Effector memory CD8-positive, alpha-beta T cell (primary cell): Measurements from ENCODE around the gene ELOVL3.

ENCODE experiments used
- ATAC-seq: fragments of 150-1000 bp; cut with Tn5 transposase; replicated peaks from 2 replicates; pipeline ENCODE4 v1.10.0; 2021; ENCODE audit warnings: mild to moderate bottlenecking, moderate library complexity
- DNase-seq, 3 experiments: peaks; one replicate each; pipeline ENCODE4 v3.0.0; 2021
- H3K27ac Mint-ChIP-seq, 2 donors: one replicate each; pipeline ENCODE4 v1.8.0; 2022; ENCODE audit warnings: mild to moderate bottlenecking in 2 of 2, mixed read lengths in 2 of 2, moderate library complexity in 2 of 2
- H3K27me3 Mint-ChIP-seq, 2 donors: one replicate each; pipeline ENCODE4 v1.8.0; 2022; ENCODE audit warnings: mixed read lengths in 2 of 2
- H3K36me3 Mint-ChIP-seq: one replicate; pipeline ENCODE4 v1.8.0; 2022; ENCODE audit warnings: mild to moderate bottlenecking, moderate library complexity, mixed read lengths; ENCODE audit not compliant: insufficient read depth
- H3K4me1 Mint-ChIP-seq, 2 donors: one replicate each; pipeline ENCODE4 v1.8.0; 2022; ENCODE audit warnings: low read depth in 2 of 2, mixed read lengths in 2 of 2
- H3K4me3 Mint-ChIP-seq, 2 donors: one replicate each; pipeline ENCODE4 v1.8.0; 2022; ENCODE audit warnings: mild to moderate bottlenecking in 2 of 2, mixed read lengths in 2 of 2, moderate library complexity in 2 of 2
- H3K9me3 Mint-ChIP-seq, 2 donors: one replicate each; pipeline ENCODE4 v1.8.0; 2022; ENCODE audit warnings: mixed read lengths in 2 of 2

Gene ELOVL3

GRCh38 chr10:102274062-102274461, 48.0 kb downstream of the ELOVL3 start:
- ATAC-seq (no peak), DNase-seq (no peak)
- Mint-ChIP-seq H3K27me3 (no peaks in the 10 kb centered on the region), H3K9me3 (no peaks in the 10 kb centered on the region), H3K4me3 (no peak overlapping the region), H3K4me1 (peaks cover 11 to 24% of the 10 kb centered on the region in 2 donors), H3K27ac (no peak overlapping the region), H3K36me3 (peaks cover 22% of the 10 kb centered on the region)

GRCh38 chr10:102275343-102275742, 49.2 kb downstream of the ELOVL3 start:
- Mint-ChIP-seq H3K4me1 (peaks cover 12 to 28% of the 10 kb centered on the region in 2 donors), H3K27ac (no peak overlapping the region), H3K9me3 (no peaks in the 10 kb centered on the region), H3K4me3 (no peak overlapping the region), H3K27me3 (no peaks in the 10 kb centered on the region), H3K36me3 (peaks cover 28% of the 10 kb centered on the region)
- no peak for DNase-seq
- ATAC-seq, result no peak

GRCh38 chr10:102279104-102279503, 53.0 kb downstream of the ELOVL3 start:
- H3K36me3 Mint-ChIP-seq, result peaks cover 34% of the 10 kb centered on the region
- no peak overlapping the region for H3K4me3 Mint-ChIP-seq
- DNase-seq, result no peak
- ATAC-seq, result no peak
- no peaks in the 10 kb centered on the region for H3K27me3 Mint-ChIP-seq
- no peak overlapping the region for H3K27ac Mint-ChIP-seq
- H3K9me3 Mint-ChIP-seq, result no peaks in the 10 kb centered on the region
- H3K4me1 Mint-ChIP-seq, result peaks cover 24 to 35% of the 10 kb centered on the region in 2 donors
